AG09319 (cell line): ENCODE results near the gene TMEM63B.

Source experiments
- DNase-seq: peaks from one replicate; pipeline ENCODE4 v3.0.0-alpha.2; 2010; ENCODE audit warnings: low read depth; ENCODE audit errors: extremely low read depth
- CTCF ChIP-seq: IDR thresholded peaks from 2 replicates; pipeline ENCODE4 v1.5.1; 2011; ENCODE audit warnings: low read depth, mild to moderate bottlenecking, inconsistent platforms, low read length, moderate library complexity

TMEM63B gene

GRCh38 chr6:44145839-44146238, 18.5 kb downstream of the TMEM63B start:
- TF ChIP-seq CTCF: no peak
- DNase-seq: no peak

- TF ChIP-seq CTCF: no peak
Measured at GRCh38 chr6:44146685-44147084, 19.3 kb downstream of the TMEM63B start.

GRCh38 chr6:44147256-44147655, 19.9 kb downstream of the TMEM63B start:
- no peak for TF ChIP-seq CTCF
- DNase-seq: no peak

More at GRCh38 chr6:44146685-44147084, 19.3 kb downstream of the TMEM63B start:
- DNase-seq: no peak

- no peak for DNase-seq
- TF ChIP-seq CTCF: no peak
Measured at GRCh38 chr6:44148306-44148705, 21.0 kb downstream of the TMEM63B start.

- no peak for DNase-seq
- no peak for TF ChIP-seq CTCF
Measured at GRCh38 chr6:44149369-44150012, 22.1 kb downstream of the TMEM63B start.

GRCh38 chr6:44150317-44150917, 23.1 kb downstream of the TMEM63B start:
- no peak for DNase-seq
- TF ChIP-seq CTCF: no peak

- no peak for DNase-seq
- peak; percentile 96 for TF ChIP-seq CTCF
Measured at GRCh38 chr6:44151348-44152108, 24.2 kb downstream of the TMEM63B start.
